ENCODE results near the gene ZFYVE28.

GRCh38 chr4:2449051-2449450, 30.6 kb upstream of the ZFYVE28 start:
- TF ChIP-seq CTCF (IDR thresholded peaks at IDR 0.05) (no peak), POLR2A (IDR thresholded peaks at IDR 0.05) (no peak)

Data from adrenal gland (tissue), 5 donors.